SK-N-SH (cell line): Measurements from ENCODE around the gene CCDC32.

Experiments
- JUND ChIP-seq: IDR thresholded peaks from 2 replicates; pipeline ENCODE4 v1.4.0; 2012
- MXI1 ChIP-seq: IDR thresholded peaks from 2 replicates; pipeline ENCODE4 v1.6.1; 2012; ENCODE audit warnings: mild to moderate bottlenecking, low read depth, low read length, improper control_type of control experiment

DNA sequence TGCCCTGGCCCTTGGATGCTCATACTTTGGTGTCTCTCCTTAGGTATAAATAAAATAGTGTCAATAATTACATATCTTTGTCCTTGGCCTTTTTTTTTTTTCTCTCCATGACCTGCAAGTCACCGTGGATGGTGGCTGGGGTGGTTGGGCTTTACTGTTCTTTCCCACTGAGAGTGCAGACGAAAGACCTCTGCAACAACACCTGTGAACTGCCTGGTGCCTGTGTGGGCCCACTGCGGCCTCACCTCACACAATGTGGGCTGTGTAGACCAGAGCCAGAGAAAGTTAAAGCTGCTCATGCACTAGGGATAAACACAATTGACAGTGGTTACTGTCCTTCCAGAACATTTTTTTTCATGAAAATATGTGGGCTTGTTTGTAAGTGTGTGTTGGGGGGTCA lies 39.0 kb downstream of the CCDC32 start:
- TF ChIP-seq MXI1: no peak
- TF ChIP-seq JUND: no peak
